GM21576 (cell line): ENCODE results near the gene MRPL55.

ENCODE experiments used
- ATAC-seq: cut with Tn5 transposase; IDR thresholded peaks from one replicate; pipeline ENCODE4 v1.9.1; 2021; ENCODE audit warnings: mild to moderate bottlenecking, moderate library complexity; ENCODE audit not compliant: unreplicated experiment

Gene MRPL55

GRCh38 chr1:228109073-228109961 lies at the start of gene MRPL55:
Gene MRPL55, minus strand, starts transcription at chr1:228109299. Its CDS starts 1,039 bp downstream, at chr1:228108260.
- ATAC-seq, result peak; percentile 81

GRCh38 chr1:228158151-228159007 lies 49.3 kb upstream of the MRPL55 start:
- no peak for ATAC-seq

GRCh38 chr1:228157729-228158126 lies 48.6 kb upstream of the MRPL55 start:
- no peak for ATAC-seq

- ATAC-seq, result no peak
Observed at GRCh38 chr1:228156941-228157728, 48.0 kb upstream of the MRPL55 start.

GRCh38 chr1:228156515-228156881 lies 47.4 kb upstream of the MRPL55 start:
- no peak for ATAC-seq

- ATAC-seq, result no peak
Observed at GRCh38 chr1:228155596-228156514, 46.8 kb upstream of the MRPL55 start.

- ATAC-seq, result no peak
Observed at GRCh38 chr1:228154670-228155571, 45.8 kb upstream of the MRPL55 start.

- no peak for ATAC-seq
Observed at GRCh38 chr1:228154021-228154669, 45.0 kb upstream of the MRPL55 start.

- ATAC-seq, result no peak
Observed at GRCh38 chr1:228152918-228153258, 43.8 kb upstream of the MRPL55 start.

GRCh38 chr1:228152097-228152917 lies 43.2 kb upstream of the MRPL55 start:
- ATAC-seq, result no peak

- ATAC-seq, result no peak
Observed at GRCh38 chr1:228151180-228151925, 42.3 kb upstream of the MRPL55 start.

GRCh38 chr1:228150461-228151179 lies 41.5 kb upstream of the MRPL55 start:
- ATAC-seq, result no peak

- ATAC-seq, result no peak
Observed at GRCh38 chr1:228150120-228150460, 41.0 kb upstream of the MRPL55 start.

GRCh38 chr1:228149406-228150119 lies 40.5 kb upstream of the MRPL55 start, which contains the start of gene GJC2:
Gene GJC2, plus strand, starts transcription at chr1:228149930. Its CDS starts 7,829 bp downstream, at chr1:228157759.
- ATAC-seq, result no peak

- no peak for ATAC-seq
Observed at GRCh38 chr1:228148935-228149405, 39.9 kb upstream of the MRPL55 start.
